Measurements from ENCODE around the gene HVCN1. TPM values are rescaled to one million over a fixed set of nuclear protein-coding genes. Genes with fewer than 3 reads are reported as not detected.

Gene HVCN1
- total and polyA plus RNA-seq, 2 of the 8 experiments (the other 6 are each of a cell fraction or from before 2014, with no cell fraction given) = 5.8 to 11.2 TPM

DNA sequence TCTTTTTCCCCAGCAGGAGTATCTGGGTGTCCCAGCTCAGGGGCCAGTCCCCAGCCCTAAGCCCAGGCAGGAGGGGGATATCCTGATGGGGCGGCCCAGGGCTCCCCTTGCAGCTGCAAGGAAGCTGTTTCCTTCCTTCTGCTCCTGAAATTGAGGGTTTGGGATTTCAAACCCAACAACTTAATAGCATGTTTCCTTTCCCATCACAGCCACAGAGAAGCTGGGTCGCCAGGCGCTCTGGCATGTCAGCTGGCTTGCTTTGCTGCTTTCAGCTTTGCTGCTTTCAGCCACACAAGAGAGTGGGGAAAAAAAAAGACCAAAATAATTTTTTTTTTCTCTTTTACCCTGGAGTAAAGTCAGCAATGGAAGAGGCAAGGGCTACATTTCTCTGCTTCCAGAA lies 30.0 kb downstream of the HVCN1 start (continued):
- no peak for TF ChIP-seq RAD21 (IDR thresholded peaks at IDR 0.05 in 1 of 2, conservative IDR thresholded peaks at IDR 0.05 in 1 of 2; ENCODE audit: low read depth in 2 of 2, low read length in 2 of 2)
- no peak for TF ChIP-seq ZNF274 (IDR thresholded peaks at IDR 0.05; ENCODE audit: borderline replicate concordance, extremely low read depth, low read length)
- TF ChIP-seq POLR2AphosphoS5 (IDR thresholded peaks at IDR 0.05; ENCODE audit: low read depth, low read length) = no peak
- no peak for TF ChIP-seq CBX8 (IDR thresholded peaks at IDR 0.05; ENCODE audit: borderline replicate concordance, low read depth, low read length)
- no peak for TF ChIP-seq EZH2 (IDR thresholded peaks at IDR 0.05; ENCODE audit: low read depth, low read length, severe bottlenecking)
- no peak for TF ChIP-seq PHF8 (conservative IDR thresholded peaks at IDR 0.05; ENCODE audit: low read depth, low read length)
- no peak for TF ChIP-seq CTBP2 (IDR thresholded peaks at IDR 0.05; ENCODE audit: borderline replicate concordance, insufficient read depth, insufficient read length, low read length)
- no peak for TF ChIP-seq RFX5 (IDR thresholded peaks at IDR 0.05; ENCODE audit: borderline replicate concordance, low read depth, low read length)
- no peak for TF ChIP-seq SIN3A (conservative IDR thresholded peaks at IDR 0.05 in 1 of 2, IDR thresholded peaks at IDR 0.05 in 1 of 2; ENCODE audit: low read depth in 1 of 2, low read length in 2 of 2)
- TF ChIP-seq GABPA (IDR thresholded peaks at IDR 0.05; ENCODE audit: borderline replicate concordance, insufficient read depth, low read length) = no peak

Measured in H1 (cell line).